ENCODE results near the gene MTA2. TPM values are rescaled to one million over a fixed set of nuclear protein-coding genes. Genes with fewer than 3 reads are reported as not detected.
"Not testable (repeated sequence)": the region's sequence is repeated elsewhere in the genome, so short reads cannot be mapped to it uniquely, and the experiment has no call there.

Gene MTA2
- polyA plus RNA-seq, 1 donor from 2014 or later: 130 TPM

GRCh38 chr11:62560566-62561103, 41.0 kb downstream of the MTA2 start:
- Histone ChIP-seq H3K9me2 (ENCODE audit: insufficient read depth, low read length) (no peaks in the 10 kb centered on the region), H3K4me3 (ENCODE audit: low read length) (no peak overlapping the region), H4K20me1 (ENCODE audit: insufficient read depth) (no peaks in the 10 kb centered on the region), H2AFZ (ENCODE audit: low read depth, low read length) (no peak overlapping the region), H3K9me3 (ENCODE audit: low read length) (no peaks in the 10 kb centered on the region), H3K9ac (ENCODE audit: low read length) (no peak overlapping the region), H3K36me3 (ENCODE audit: insufficient read depth, low read length) (no peaks in the 10 kb centered on the region), H3K27ac (ENCODE audit: low read length) (no peak overlapping the region), H3K27me3 (ENCODE audit: insufficient read depth, low read depth, low read length) (no peaks in the 10 kb centered on the region), H3K4me2 (ENCODE audit: low read length) (no peak overlapping the region), H3K79me2 (replicated peaks; ENCODE audit: insufficient read depth, low read length) (no peaks in the 10 kb centered on the region), H3F3A (ENCODE audit: insufficient read depth, low read length, poor library complexity, severe bottlenecking) (no peaks in the 10 kb centered on the region)
- no peak for TF ChIP-seq EP300 (conservative IDR thresholded peaks at IDR 0.05; ENCODE audit: poor library complexity, severe bottlenecking)
- TF ChIP-seq CTCF (IDR thresholded peaks at IDR 0.05; ENCODE audit: poor library complexity, severe bottlenecking): peak; percentile 43
- peak; percentile 56 for TF ChIP-seq SMC3 (conservative IDR thresholded peaks at IDR 0.05; ENCODE audit: poor library complexity)

DNA sequence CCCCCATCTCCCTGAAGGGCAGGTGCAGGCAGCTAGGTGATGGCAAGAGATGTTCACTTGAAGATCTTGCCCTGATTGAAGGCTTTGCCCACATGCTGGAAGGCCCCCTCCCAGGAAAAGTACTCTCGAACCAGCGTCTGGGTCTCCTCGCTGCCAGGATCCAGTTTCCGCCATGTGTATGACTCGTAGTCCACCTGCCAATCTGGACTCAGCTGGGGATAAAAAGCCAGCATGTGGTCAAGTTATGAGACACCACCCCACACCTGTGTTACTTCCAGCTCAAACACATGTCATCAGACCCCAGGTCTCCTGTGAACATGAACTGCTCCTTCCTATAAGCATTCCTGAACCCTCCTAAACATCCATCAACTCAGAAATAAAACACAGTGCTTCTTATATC, 42.0 kb downstream of the MTA2 start:
- not testable (repeated sequence) for H3K9me3 ChIP-seq (ENCODE audit: low read length); H3K79me2 ChIP-seq (replicated peaks; ENCODE audit: insufficient read depth, low read length); H3K9me2 ChIP-seq (ENCODE audit: insufficient read depth, low read length); H3F3A ChIP-seq (ENCODE audit: insufficient read depth, low read length, poor library complexity, severe bottlenecking); H3K27ac ChIP-seq (ENCODE audit: low read length); H3K27me3 ChIP-seq (ENCODE audit: insufficient read depth, low read depth, low read length); H3K4me3 ChIP-seq (ENCODE audit: low read length); H4K20me1 ChIP-seq (ENCODE audit: insufficient read depth); H2AFZ ChIP-seq (ENCODE audit: low read depth, low read length); H3K9ac ChIP-seq (ENCODE audit: low read length); H3K36me3 ChIP-seq (ENCODE audit: insufficient read depth, low read length); H3K4me2 ChIP-seq (ENCODE audit: low read length)

DNA sequence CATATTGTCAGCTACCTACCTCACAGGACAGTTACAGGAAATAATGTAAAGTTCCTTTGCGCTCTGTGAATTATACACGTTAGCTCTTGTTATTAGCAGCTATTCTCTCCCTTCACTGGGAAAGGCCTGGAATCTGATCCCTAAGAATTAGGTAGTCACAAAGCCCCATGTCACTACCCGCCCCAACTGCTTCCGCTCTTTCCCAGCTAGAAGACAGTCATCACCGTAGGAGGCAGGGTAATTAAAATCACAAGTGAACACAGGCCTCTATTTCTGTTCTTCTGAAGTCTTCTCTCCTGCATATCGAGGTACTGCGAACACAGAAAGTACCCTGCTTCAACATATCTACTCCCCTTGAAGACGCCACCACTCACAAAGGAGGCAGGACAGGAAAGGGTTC, 42.5 kb downstream of the MTA2 start:
- no peak overlapping the region for H2AFZ ChIP-seq (ENCODE audit: low read depth, low read length)
- no peaks in the 10 kb centered on the region for H3K9me2 ChIP-seq (ENCODE audit: insufficient read depth, low read length)
- H3K9ac ChIP-seq (ENCODE audit: low read length): no peak overlapping the region
- H4K20me1 ChIP-seq (ENCODE audit: insufficient read depth): no peaks in the 10 kb centered on the region
- H3K79me2 ChIP-seq (replicated peaks; ENCODE audit: insufficient read depth, low read length): no peaks in the 10 kb centered on the region
- no peaks in the 10 kb centered on the region for H3F3A ChIP-seq (ENCODE audit: insufficient read depth, low read length, poor library complexity, severe bottlenecking)
- H3K4me2 ChIP-seq (ENCODE audit: low read length): no peak overlapping the region
- H3K36me3 ChIP-seq (ENCODE audit: insufficient read depth, low read length): no peaks in the 10 kb centered on the region
- H3K27ac ChIP-seq (ENCODE audit: low read length): no peak overlapping the region
- no peak for TF ChIP-seq EP300 (conservative IDR thresholded peaks at IDR 0.05; ENCODE audit: poor library complexity, severe bottlenecking)
- TF ChIP-seq TAF1 (IDR thresholded peaks at IDR 0.05; ENCODE audit: low read depth): no peak
- TF ChIP-seq EZH2 (IDR thresholded peaks at IDR 0.05; ENCODE audit: borderline replicate concordance, insufficient read depth, low read length, poor library complexity, severe bottlenecking): no peak
- no peaks in the 10 kb centered on the region for H3K27me3 ChIP-seq (ENCODE audit: insufficient read depth, low read depth, low read length)
- H3K4me3 ChIP-seq (ENCODE audit: low read length): no peak overlapping the region
- no peaks in the 10 kb centered on the region for H3K9me3 ChIP-seq (ENCODE audit: low read length)

DNA sequence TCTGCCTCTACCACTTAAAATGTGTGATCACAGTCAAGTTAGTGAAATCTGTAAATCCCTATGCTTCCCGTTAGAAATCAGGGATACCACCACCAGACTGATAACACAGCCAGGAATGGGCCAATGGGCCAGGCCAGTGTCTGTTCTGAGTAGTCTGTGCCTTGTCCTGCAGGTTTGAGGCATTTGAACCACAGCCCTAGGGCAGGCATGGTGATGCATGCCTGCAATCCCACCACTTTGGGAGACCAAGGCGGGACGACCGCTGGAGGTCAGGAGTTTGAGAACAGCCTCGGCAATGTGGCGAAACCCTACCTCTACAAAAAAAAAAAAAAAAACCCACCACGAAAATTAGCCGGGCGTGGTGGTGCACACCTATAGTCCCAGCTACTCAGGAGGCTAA, 43.0 kb downstream of the MTA2 start:
- no peak overlapping the region for H3K27ac ChIP-seq (ENCODE audit: low read length)
- no peaks in the 10 kb centered on the region for H3K9me3 ChIP-seq (ENCODE audit: low read length)
- H3K36me3 ChIP-seq (ENCODE audit: insufficient read depth, low read length): no peaks in the 10 kb centered on the region
- no peak overlapping the region for H3K9ac ChIP-seq (ENCODE audit: low read length)
- no peaks in the 10 kb centered on the region for H3K27me3 ChIP-seq (ENCODE audit: insufficient read depth, low read depth, low read length)
- H3K4me3 ChIP-seq (ENCODE audit: low read length): no peak overlapping the region
- no peak overlapping the region for H2AFZ ChIP-seq (ENCODE audit: low read depth, low read length)
- H4K20me1 ChIP-seq (ENCODE audit: insufficient read depth): no peaks in the 10 kb centered on the region
- no peaks in the 10 kb centered on the region for H3K9me2 ChIP-seq (ENCODE audit: insufficient read depth, low read length)
- no peaks in the 10 kb centered on the region for H3F3A ChIP-seq (ENCODE audit: insufficient read depth, low read length, poor library complexity, severe bottlenecking)
- TF ChIP-seq MXI1 (conservative IDR thresholded peaks at IDR 0.05; ENCODE audit: poor library complexity, severe bottlenecking): no peak
- no peak for TF ChIP-seq SMC3 (conservative IDR thresholded peaks at IDR 0.05; ENCODE audit: poor library complexity)
- TF ChIP-seq RAD21 (conservative IDR thresholded peaks at IDR 0.05): no peak
- no peak for TF ChIP-seq EP300 (conservative IDR thresholded peaks at IDR 0.05; ENCODE audit: poor library complexity, severe bottlenecking)
- TF ChIP-seq, protein P1, sequence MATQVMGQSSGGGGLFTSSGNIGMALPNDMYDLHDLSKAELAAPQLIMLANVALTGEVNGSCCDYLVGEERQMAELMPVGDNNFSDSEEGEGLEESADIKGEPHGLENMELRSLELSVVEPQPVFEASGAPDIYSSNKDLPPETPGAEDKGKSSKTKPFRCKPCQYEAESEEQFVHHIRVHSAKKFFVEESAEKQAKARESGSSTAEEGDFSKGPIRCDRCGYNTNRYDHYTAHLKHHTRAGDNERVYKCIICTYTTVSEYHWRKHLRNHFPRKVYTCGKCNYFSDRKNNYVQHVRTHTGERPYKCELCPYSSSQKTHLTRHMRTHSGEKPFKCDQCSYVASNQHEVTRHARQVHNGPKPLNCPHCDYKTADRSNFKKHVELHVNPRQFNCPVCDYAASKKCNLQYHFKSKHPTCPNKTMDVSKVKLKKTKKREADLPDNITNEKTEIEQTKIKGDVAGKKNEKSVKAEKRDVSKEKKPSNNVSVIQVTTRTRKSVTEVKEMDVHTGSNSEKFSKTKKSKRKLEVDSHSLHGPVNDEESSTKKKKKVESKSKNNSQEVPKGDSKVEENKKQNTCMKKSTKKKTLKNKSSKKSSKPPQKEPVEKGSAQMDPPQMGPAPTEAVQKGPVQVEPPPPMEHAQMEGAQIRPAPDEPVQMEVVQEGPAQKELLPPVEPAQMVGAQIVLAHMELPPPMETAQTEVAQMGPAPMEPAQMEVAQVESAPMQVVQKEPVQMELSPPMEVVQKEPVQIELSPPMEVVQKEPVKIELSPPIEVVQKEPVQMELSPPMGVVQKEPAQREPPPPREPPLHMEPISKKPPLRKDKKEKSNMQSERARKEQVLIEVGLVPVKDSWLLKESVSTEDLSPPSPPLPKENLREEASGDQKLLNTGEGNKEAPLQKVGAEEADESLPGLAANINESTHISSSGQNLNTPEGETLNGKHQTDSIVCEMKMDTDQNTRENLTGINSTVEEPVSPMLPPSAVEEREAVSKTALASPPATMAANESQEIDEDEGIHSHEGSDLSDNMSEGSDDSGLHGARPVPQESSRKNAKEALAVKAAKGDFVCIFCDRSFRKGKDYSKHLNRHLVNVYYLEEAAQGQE (IDR thresholded peaks at IDR 0.05; ENCODE audit: borderline replicate concordance): no peak
- TF ChIP-seq TAF1 (IDR thresholded peaks at IDR 0.05; ENCODE audit: low read depth): no peak
- TF ChIP-seq CTCF (IDR thresholded peaks at IDR 0.05; ENCODE audit: poor library complexity, severe bottlenecking): no peak
- H3K79me2 ChIP-seq (replicated peaks; ENCODE audit: insufficient read depth, low read length): no peaks in the 10 kb centered on the region
- H3K4me2 ChIP-seq (ENCODE audit: low read length): no peak overlapping the region
